Measurements from ENCODE around the gene PSENEN.

DNA sequence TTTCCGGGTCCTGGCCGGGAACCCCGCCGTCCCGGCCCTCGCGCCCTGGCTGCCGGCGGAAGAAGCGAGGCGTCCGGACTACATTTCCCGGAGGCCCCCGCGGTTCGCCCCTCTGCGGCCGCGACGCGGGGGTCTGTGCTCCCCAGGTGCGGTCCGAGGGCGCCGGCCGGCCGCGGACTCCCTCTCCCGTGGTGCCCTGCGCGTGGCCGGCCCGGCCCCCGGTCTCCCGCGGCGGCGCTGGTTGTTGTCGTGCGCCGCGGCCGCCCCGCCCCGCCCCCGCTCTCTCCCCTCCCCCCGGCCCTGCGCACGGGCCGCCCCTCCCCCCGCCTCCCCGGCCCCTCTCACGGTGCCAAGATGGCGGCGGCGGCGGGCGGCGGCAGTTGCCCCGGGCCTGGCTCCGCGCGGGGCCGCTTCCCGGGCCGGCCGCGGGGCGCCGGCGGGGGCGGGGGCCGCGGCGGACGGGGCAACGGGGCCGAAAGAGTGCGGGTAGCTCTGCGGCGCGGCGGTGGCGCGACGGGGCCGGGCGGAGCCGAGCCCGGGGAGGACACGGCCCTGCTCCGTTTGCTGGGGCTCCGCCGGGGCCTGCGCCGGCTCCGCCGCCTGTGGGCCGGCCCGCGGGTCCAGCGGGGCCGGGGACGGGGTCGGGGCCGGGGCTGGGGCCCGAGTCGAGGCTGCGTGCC, 27.6 kb upstream of the PSENEN start, which contains the start of gene KMT2B:
- TF ChIP-seq, protein P1, sequence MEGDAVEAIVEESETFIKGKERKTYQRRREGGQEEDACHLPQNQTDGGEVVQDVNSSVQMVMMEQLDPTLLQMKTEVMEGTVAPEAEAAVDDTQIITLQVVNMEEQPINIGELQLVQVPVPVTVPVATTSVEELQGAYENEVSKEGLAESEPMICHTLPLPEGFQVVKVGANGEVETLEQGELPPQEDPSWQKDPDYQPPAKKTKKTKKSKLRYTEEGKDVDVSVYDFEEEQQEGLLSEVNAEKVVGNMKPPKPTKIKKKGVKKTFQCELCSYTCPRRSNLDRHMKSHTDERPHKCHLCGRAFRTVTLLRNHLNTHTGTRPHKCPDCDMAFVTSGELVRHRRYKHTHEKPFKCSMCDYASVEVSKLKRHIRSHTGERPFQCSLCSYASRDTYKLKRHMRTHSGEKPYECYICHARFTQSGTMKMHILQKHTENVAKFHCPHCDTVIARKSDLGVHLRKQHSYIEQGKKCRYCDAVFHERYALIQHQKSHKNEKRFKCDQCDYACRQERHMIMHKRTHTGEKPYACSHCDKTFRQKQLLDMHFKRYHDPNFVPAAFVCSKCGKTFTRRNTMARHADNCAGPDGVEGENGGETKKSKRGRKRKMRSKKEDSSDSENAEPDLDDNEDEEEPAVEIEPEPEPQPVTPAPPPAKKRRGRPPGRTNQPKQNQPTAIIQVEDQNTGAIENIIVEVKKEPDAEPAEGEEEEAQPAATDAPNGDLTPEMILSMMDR (IDR thresholded peaks at IDR 0.05), result peak in 1 of 7 experiments; percentile 22
- no peak for TF ChIP-seq POLR2A (IDR thresholded peaks at IDR 0.05)
